ENCODE measurements around the gene HDAC11. TPM values are rescaled to one million over a fixed set of nuclear protein-coding genes. Genes with fewer than 3 reads are reported as not detected.

Gene HDAC11
- total and polyA plus RNA-seq, 2 of the 13 experiments (the other 11 are each of a cell fraction or from before 2014, with no cell fraction given), result 13.7 to 33.1 TPM

- TF ChIP-seq MIER3 (CRISPR knock-in tag; IDR thresholded peaks at IDR 0.05; ENCODE audit: borderline replicate concordance) (no peak), TIGD3 (CRISPR knock-in tag; IDR thresholded peaks at IDR 0.05; ENCODE audit: borderline replicate concordance) (no peak), ASH2L (IDR thresholded peaks at IDR 0.05; ENCODE audit: insufficient read length, low read depth, low read length) (no peak), HOXA3 (CRISPR knock-in tag; IDR thresholded peaks at IDR 0.05) (no peak), ARNTL (CRISPR knock-in tag; IDR thresholded peaks at IDR 0.05) (no peak), ZNF3 (CRISPR knock-in tag; IDR thresholded peaks at IDR 0.05) (no peak), HNRNPLL (IDR thresholded peaks at IDR 0.05; ENCODE audit: low read depth, low read length, poor library complexity, severe bottlenecking) (no peak), HES4 (CRISPR knock-in tag; IDR thresholded peaks at IDR 0.05; ENCODE audit: borderline replicate concordance) (no peak), PRMT3 (CRISPR knock-in tag; IDR thresholded peaks at IDR 0.05; ENCODE audit: borderline replicate concordance, low read depth) (no peak), SIN3A (IDR thresholded peaks at IDR 0.05; ENCODE audit: borderline replicate concordance, low read depth, low read length) (no peak), MEF2D (CRISPR knock-in tag; IDR thresholded peaks at IDR 0.05) (peak; percentile 41; the same call in 1 of the 2 replicates), ZKSCAN5 (CRISPR knock-in tag; IDR thresholded peaks at IDR 0.05) (no peak), ATF1 (CRISPR knock-in tag; IDR thresholded peaks at IDR 0.05) (no peak), SP1 (IDR thresholded peaks at IDR 0.05) (no peak), SP1 (CRISPR knock-in tag; IDR thresholded peaks at IDR 0.05) (no peak), ZSCAN21 (CRISPR knock-in tag; IDR thresholded peaks at IDR 0.05; ENCODE audit: borderline replicate concordance) (no peak), ZNF292 (CRISPR knock-in tag; IDR thresholded peaks at IDR 0.05; ENCODE audit: borderline replicate concordance, low read depth) (peak; percentile 79; the same call in 1 of the 2 replicates), SNAI1 (CRISPR knock-in tag; IDR thresholded peaks at IDR 0.05; ENCODE audit: borderline replicate concordance) (no peak), LBX2 (CRISPR knock-in tag; IDR thresholded peaks at IDR 0.05; ENCODE audit: borderline replicate concordance) (no peak), ZNF281 (CRISPR knock-in tag; IDR thresholded peaks at IDR 0.05; ENCODE audit: borderline replicate concordance) (no peak), MAFF (IDR thresholded peaks at IDR 0.05; ENCODE audit: low read depth, low read length) (no peak), ZNF263 (CRISPR knock-in tag; IDR thresholded peaks at IDR 0.05) (no peak)
- TF ChIP-seq, protein P1, sequence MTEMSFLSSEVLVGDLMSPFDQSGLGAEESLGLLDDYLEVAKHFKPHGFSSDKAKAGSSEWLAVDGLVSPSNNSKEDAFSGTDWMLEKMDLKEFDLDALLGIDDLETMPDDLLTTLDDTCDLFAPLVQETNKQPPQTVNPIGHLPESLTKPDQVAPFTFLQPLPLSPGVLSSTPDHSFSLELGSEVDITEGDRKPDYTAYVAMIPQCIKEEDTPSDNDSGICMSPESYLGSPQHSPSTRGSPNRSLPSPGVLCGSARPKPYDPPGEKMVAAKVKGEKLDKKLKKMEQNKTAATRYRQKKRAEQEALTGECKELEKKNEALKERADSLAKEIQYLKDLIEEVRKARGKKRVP (CRISPR knock-in tag; IDR thresholded peaks at IDR 0.05), result no peak
- TF ChIP-seq, protein P2, sequence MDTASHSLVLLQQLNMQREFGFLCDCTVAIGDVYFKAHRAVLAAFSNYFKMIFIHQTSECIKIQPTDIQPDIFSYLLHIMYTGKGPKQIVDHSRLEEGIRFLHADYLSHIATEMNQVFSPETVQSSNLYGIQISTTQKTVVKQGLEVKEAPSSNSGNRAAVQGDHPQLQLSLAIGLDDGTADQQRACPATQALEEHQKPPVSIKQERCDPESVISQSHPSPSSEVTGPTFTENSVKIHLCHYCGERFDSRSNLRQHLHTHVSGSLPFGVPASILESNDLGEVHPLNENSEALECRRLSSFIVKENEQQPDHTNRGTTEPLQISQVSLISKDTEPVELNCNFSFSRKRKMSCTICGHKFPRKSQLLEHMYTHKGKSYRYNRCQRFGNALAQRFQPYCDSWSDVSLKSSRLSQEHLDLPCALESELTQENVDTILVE (CRISPR knock-in tag; IDR thresholded peaks at IDR 0.05), result no peak
Measured at GRCh38 chr3:13459605-13460340, 20.3 kb upstream of the HDAC11 start (continued).

All from HepG2 (cell line).